GM19467 (cell line): ENCODE measurements around the gene PECR.
A peak's percentile ranks its signal among the peaks of the same experiment; 100 is the strongest.
"Not testable (repeated sequence)": the region's sequence is repeated elsewhere in the genome, so short reads cannot be mapped to it uniquely, and the experiment has no call there.

Experiments used
- ATAC-seq: cut with Tn5 transposase; IDR thresholded peaks from one replicate; pipeline ENCODE4 v1.9.1; 2021; ENCODE audit warnings: mild to moderate bottlenecking, moderate library complexity; ENCODE audit not compliant: unreplicated experiment

PECR gene

GRCh38 chr2:216004697-216005283 lies 76.8 kb downstream of the PECR start:
- peak; percentile 30 for ATAC-seq

GRCh38 chr2:216003876-216004696 lies 77.5 kb downstream of the PECR start:
- ATAC-seq, result no peak

- no peak for ATAC-seq
These were observed 78.9 kb downstream of the PECR start for GRCh38 chr2:216002693-216003092.

- no peak for ATAC-seq
These were observed 79.4 kb downstream of the PECR start for GRCh38 chr2:216002101-216002678.

GRCh38 chr2:216001216-216002100 lies 80.2 kb downstream of the PECR start:
- no peak for ATAC-seq

DNA sequence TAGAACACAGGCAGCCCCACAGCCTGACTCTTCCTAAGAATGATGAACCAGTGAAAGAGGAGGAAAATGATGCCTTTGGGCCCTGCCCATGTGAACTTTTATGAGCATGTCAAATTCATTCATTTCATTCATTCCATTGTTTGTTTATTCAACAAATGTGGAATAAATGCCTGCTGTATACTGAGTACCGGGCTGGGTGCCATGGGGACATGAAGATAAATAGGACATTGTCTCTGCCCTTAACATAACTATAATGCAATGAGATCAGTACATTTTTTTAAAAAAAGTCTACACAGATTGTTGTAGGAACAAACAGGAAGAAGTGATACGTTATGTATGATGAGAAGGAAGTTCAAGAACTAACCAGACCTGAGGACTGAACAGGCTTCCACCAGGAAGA lies 83.0 kb downstream of the PECR start:
- ATAC-seq, result no peak

DNA sequence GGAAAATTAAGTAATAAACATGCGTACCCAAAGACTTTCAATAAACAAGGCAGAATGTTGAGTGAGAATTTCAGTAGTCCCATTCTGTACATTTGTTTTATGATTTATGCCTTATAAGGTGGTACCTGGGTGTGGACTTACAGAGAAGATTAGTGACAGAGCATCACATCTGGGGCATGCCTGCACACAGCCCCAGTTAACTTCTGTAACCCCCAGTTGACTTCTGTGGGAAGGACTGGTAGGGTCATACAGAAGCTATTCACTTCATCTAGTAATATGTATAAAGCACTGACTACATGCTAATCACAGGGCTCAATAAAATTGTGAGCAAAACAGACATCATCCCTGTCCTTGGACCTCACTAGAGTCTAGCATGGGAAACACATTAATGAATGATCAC lies 84.4 kb downstream of the PECR start:
- ATAC-seq, result no peak

- no peak for ATAC-seq
These were observed 86.7 kb downstream of the PECR start for GRCh38 chr2:215994911-215995310.

DNA sequence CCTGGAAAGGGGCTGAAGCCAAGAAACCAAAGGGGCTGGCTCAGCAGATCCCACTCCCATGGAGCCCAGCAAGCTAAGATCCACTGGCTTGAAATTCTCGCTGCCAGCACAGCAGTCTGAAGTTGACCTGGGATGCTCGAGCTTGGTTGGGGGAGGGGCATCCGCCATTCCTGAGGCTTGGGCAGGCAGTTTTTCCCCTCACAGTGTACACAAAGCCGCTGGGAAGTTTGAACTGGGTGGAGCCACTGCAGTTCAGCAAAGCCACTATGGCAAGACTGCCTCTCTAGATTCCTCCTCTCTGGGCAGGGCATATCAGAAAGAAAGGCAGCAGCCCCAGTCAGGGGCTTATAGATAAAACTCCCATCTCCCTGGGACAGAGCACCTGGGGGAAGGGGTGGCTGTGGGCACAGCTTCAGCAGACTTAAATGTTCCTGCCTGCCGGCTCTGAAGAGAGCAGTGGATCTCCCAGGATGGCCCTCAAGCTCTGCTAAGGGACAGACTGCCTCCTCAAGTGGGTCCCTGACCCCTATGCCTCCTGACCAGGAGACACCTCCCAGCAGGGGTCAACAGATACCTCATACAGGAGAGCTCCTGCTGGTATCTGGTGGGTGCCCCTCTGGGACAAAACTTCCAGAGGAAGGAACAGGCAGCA lies 92.9 kb downstream of the PECR start:
- not testable (repeated sequence) for ATAC-seq
